Measurements from ENCODE around the gene MAPK12. TPM values are rescaled to one million over a fixed set of nuclear protein-coding genes. Genes with fewer than 3 reads are reported as not detected.

MAPK12 gene
- total RNA-seq, 2 experiments from 2014 or later, result 1.2 to 1.3 TPM

- intact Hi-C loops (cut with DNase I, micrococcal nuclease), result no loop called here
- Mint-ChIP-seq H3K4me1 (ENCODE audit: low read depth) (no peaks in the 10 kb centered on the region), H3K36me3 (ENCODE audit: low read depth) (no peaks in the 10 kb centered on the region), H3K9me3 (no peaks in the 10 kb centered on the region), H3K27ac (no peak overlapping the region), H3K27me3 (peaks cover 37% of the 10 kb centered on the region), H3K4me3 (no peak overlapping the region)
- no peak for TF ChIP-seq CTCF (IDR thresholded peaks at IDR 0.05)
- ATAC-seq (ENCODE audit: poor library complexity) (peak; percentile 29), DNase-seq (no peak)
- ChIA-PET CTCF (no interaction called here), POLR2A (no interaction called here)
- no peaks in the 10 kb centered on the region for H3K4me1 ChIP-seq (ENCODE audit: insufficient read depth, low read length)
- H3K27ac ChIP-seq (ENCODE audit: low read depth in 1 of 2, low read length in 2 of 2), result no peak overlapping the region
- peaks cover 0 to 5% of the 10 kb centered on the region in 2 experiments for H3K9me3 ChIP-seq (ENCODE audit: control insufficient read depth in 1 of 2, insufficient read depth in 1 of 2, low read length in 2 of 2)
- no peak overlapping the region for H3K4me3 ChIP-seq (ENCODE audit: low read length)
- H3K27me3 ChIP-seq (ENCODE audit: control insufficient read depth in 1 of 2, insufficient read depth in 2 of 2, low read length in 2 of 2), result peaks cover 25% of the 10 kb centered on the region in 2 experiments
- H3K36me3 ChIP-seq (ENCODE audit: insufficient read depth, low read length), result no peaks in the 10 kb centered on the region
Observed at GRCh38 chr22:50298937-50299784, 37.7 kb upstream of the MAPK12 start.

- TF ChIP-seq CTCF (IDR thresholded peaks at IDR 0.05), result no peak
- no peaks in the 10 kb centered on the region for H3K9me3 ChIP-seq (ENCODE audit: control insufficient read depth in 1 of 2, insufficient read depth in 1 of 2, low read length in 2 of 2)
- Mint-ChIP-seq H3K4me1 (ENCODE audit: low read depth) (no peaks in the 10 kb centered on the region), H3K27me3 (peaks cover 34% of the 10 kb centered on the region), H3K9me3 (no peaks in the 10 kb centered on the region), H3K36me3 (ENCODE audit: low read depth) (no peaks in the 10 kb centered on the region), H3K27ac (no peak overlapping the region), H3K4me3 (no peak overlapping the region)
- intact Hi-C loops (cut with DNase I, micrococcal nuclease), result no loop called here
- no peak overlapping the region for H3K27ac ChIP-seq (ENCODE audit: low read depth in 1 of 2, low read length in 2 of 2)
- ATAC-seq (ENCODE audit: poor library complexity) (no peak), DNase-seq (no peak)
- H3K27me3 ChIP-seq (ENCODE audit: control insufficient read depth in 1 of 2, insufficient read depth in 2 of 2, low read length in 2 of 2), result peaks cover 22% of the 10 kb centered on the region in 2 experiments
- CTCF ChIA-PET, result no interaction called here
- peaks cover 3% of the 10 kb centered on the region for H3K4me1 ChIP-seq (ENCODE audit: insufficient read depth, low read length)
- H3K36me3 ChIP-seq (ENCODE audit: insufficient read depth, low read length), result no peaks in the 10 kb centered on the region
- POLR2A ChIA-PET, result no interaction called here
- H3K4me3 ChIP-seq (ENCODE audit: low read length), result no peak overlapping the region
Observed at GRCh38 chr22:50298266-50298637, 36.8 kb upstream of the MAPK12 start.

- peaks cover 32% of the 10 kb centered on the region for H3K27me3 Mint-ChIP-seq
- ATAC-seq (ENCODE audit: poor library complexity) (no peak), DNase-seq (no peak)
- H3K4me3 ChIP-seq (ENCODE audit: low read length), result no peak overlapping the region
- no peak for TF ChIP-seq CTCF (IDR thresholded peaks at IDR 0.05)
- peaks cover 24% of the 10 kb centered on the region in 2 experiments for H3K27me3 ChIP-seq (ENCODE audit: control insufficient read depth in 1 of 2, insufficient read depth in 2 of 2, low read length in 2 of 2)
- peaks cover 3% of the 10 kb centered on the region for H3K4me1 ChIP-seq (ENCODE audit: insufficient read depth, low read length)
- no peak overlapping the region for H3K4me3 Mint-ChIP-seq
- H3K36me3 Mint-ChIP-seq (ENCODE audit: low read depth), result no peaks in the 10 kb centered on the region
- ChIA-PET POLR2A (no interaction called here), CTCF (no interaction called here)
- H3K36me3 ChIP-seq (ENCODE audit: insufficient read depth, low read length), result no peaks in the 10 kb centered on the region
- no peaks in the 10 kb centered on the region for H3K4me1 Mint-ChIP-seq (ENCODE audit: low read depth)
- peaks cover 0 to 4% of the 10 kb centered on the region in 2 experiments for H3K9me3 ChIP-seq (ENCODE audit: control insufficient read depth in 1 of 2, insufficient read depth in 1 of 2, low read length in 2 of 2)
- intact Hi-C loops (cut with DNase I, micrococcal nuclease), result no loop called here
- H3K27ac ChIP-seq (ENCODE audit: low read depth in 1 of 2, low read length in 2 of 2), result no peak overlapping the region
- no peaks in the 10 kb centered on the region for H3K9me3 Mint-ChIP-seq
- no peak overlapping the region for H3K27ac Mint-ChIP-seq
Observed at GRCh38 chr22:50297510-50298265, 36.2 kb upstream of the MAPK12 start.
